Measurements from ENCODE around the gene CHEK2.
"Not testable (repeated sequence)": the region's sequence is repeated elsewhere in the genome, so short reads cannot be mapped to it uniquely, and the experiment has no call there.

The CHEK2 gene

GRCh38 chr22:28771195-28771791, 29.7 kb upstream of the CHEK2 start:
- peaks cover 4% of the 10 kb centered on the region in 2 donors for H3K36me3 ChIP-seq (ENCODE audit: control insufficient read depth in 2 of 2, insufficient read depth in 2 of 2, low read length in 2 of 2)
- no peak overlapping the region for H3K27ac ChIP-seq (ENCODE audit: low read depth in 2 of 2, low read length in 2 of 2)
- H3K4me1 ChIP-seq (ENCODE audit: control insufficient read depth in 2 of 2, insufficient read depth in 2 of 2, low read length in 2 of 2): peaks cover 3 to 12% of the 10 kb centered on the region in 2 donors
- no peaks in the 10 kb centered on the region for H3K9me3 ChIP-seq (ENCODE audit: control insufficient read depth in 2 of 2, low read length in 2 of 2)
- no peak overlapping the region for H3K4me3 ChIP-seq (ENCODE audit: low read length in 2 of 2)
- no peaks in the 10 kb centered on the region for H3K27me3 ChIP-seq (ENCODE audit: control insufficient read depth in 2 of 2, insufficient read depth in 2 of 2, low read length in 2 of 2)
- no peak overlapping the region for H3K9ac ChIP-seq (ENCODE audit: low read depth in 1 of 2, low read length in 2 of 2)

GRCh38 chr22:28769394-28770085, 27.9 kb upstream of the CHEK2 start:
- Histone ChIP-seq H3K27ac (ENCODE audit: low read depth in 2 of 2, low read length in 2 of 2) (no peak overlapping the region), H3K4me3 (ENCODE audit: low read length in 2 of 2) (no peak overlapping the region), H3K36me3 (ENCODE audit: control insufficient read depth in 2 of 2, insufficient read depth in 2 of 2, low read length in 2 of 2) (no peaks in the 10 kb centered on the region), H3K9me3 (ENCODE audit: control insufficient read depth in 2 of 2, low read length in 2 of 2) (no peaks in the 10 kb centered on the region), H3K4me1 (ENCODE audit: control insufficient read depth in 2 of 2, insufficient read depth in 2 of 2, low read length in 2 of 2) (peaks cover 3 to 9% of the 10 kb centered on the region in 2 donors), H3K27me3 (ENCODE audit: control insufficient read depth in 2 of 2, insufficient read depth in 2 of 2, low read length in 2 of 2) (no peaks in the 10 kb centered on the region), H3K9ac (ENCODE audit: low read depth in 1 of 2, low read length in 2 of 2) (no peak overlapping the region)

GRCh38 chr22:28768701-28769393, 27.2 kb upstream of the CHEK2 start:
- H3K4me3 ChIP-seq (ENCODE audit: low read length in 2 of 2): no peak overlapping the region
- no peaks in the 10 kb centered on the region for H3K27me3 ChIP-seq (ENCODE audit: control insufficient read depth in 2 of 2, insufficient read depth in 2 of 2, low read length in 2 of 2)
- no peak overlapping the region for H3K27ac ChIP-seq (ENCODE audit: low read depth in 2 of 2, low read length in 2 of 2)
- H3K36me3 ChIP-seq (ENCODE audit: control insufficient read depth in 2 of 2, insufficient read depth in 2 of 2, low read length in 2 of 2): no peaks in the 10 kb centered on the region
- H3K9me3 ChIP-seq (ENCODE audit: control insufficient read depth in 2 of 2, low read length in 2 of 2): no peaks in the 10 kb centered on the region
- H3K9ac ChIP-seq (ENCODE audit: low read depth in 1 of 2, low read length in 2 of 2): no peak overlapping the region
- H3K4me1 ChIP-seq (ENCODE audit: control insufficient read depth in 2 of 2, insufficient read depth in 2 of 2, low read length in 2 of 2): peaks cover 3 to 5% of the 10 kb centered on the region in 2 donors

GRCh38 chr22:28766628-28767027, 25.0 kb upstream of the CHEK2 start:
- Histone ChIP-seq H3K9me3 (ENCODE audit: control insufficient read depth in 2 of 2, low read length in 2 of 2) (no peaks in the 10 kb centered on the region), H3K27me3 (ENCODE audit: control insufficient read depth in 2 of 2, insufficient read depth in 2 of 2, low read length in 2 of 2) (no peaks in the 10 kb centered on the region), H3K4me1 (ENCODE audit: control insufficient read depth in 2 of 2, insufficient read depth in 2 of 2, low read length in 2 of 2) (no peaks in the 10 kb centered on the region), H3K9ac (ENCODE audit: low read depth in 1 of 2, low read length in 2 of 2) (no peak overlapping the region), H3K27ac (ENCODE audit: low read depth in 2 of 2, low read length in 2 of 2) (no peak overlapping the region), H3K4me3 (ENCODE audit: low read length in 2 of 2) (no peak overlapping the region), H3K36me3 (ENCODE audit: control insufficient read depth in 2 of 2, insufficient read depth in 2 of 2, low read length in 2 of 2) (no peaks in the 10 kb centered on the region)

- H3K27ac ChIP-seq (ENCODE audit: low read depth in 2 of 2, low read length in 2 of 2); H3K9ac ChIP-seq (ENCODE audit: low read depth in 1 of 2, low read length in 2 of 2); H3K4me1 ChIP-seq (ENCODE audit: control insufficient read depth in 2 of 2, insufficient read depth in 2 of 2, low read length in 2 of 2); H3K36me3 ChIP-seq (ENCODE audit: control insufficient read depth in 2 of 2, insufficient read depth in 2 of 2, low read length in 2 of 2); H3K9me3 ChIP-seq (ENCODE audit: control insufficient read depth in 2 of 2, low read length in 2 of 2); H3K27me3 ChIP-seq (ENCODE audit: control insufficient read depth in 2 of 2, insufficient read depth in 2 of 2, low read length in 2 of 2); H3K4me3 ChIP-seq (ENCODE audit: low read length in 2 of 2): not testable (repeated sequence)
These were observed 20.4 kb upstream of the CHEK2 start for GRCh38 chr22:28762000-28762399.

- H3K4me1 ChIP-seq (ENCODE audit: control insufficient read depth in 2 of 2, insufficient read depth in 2 of 2, low read length in 2 of 2): no peaks in the 10 kb centered on the region
- no peak overlapping the region for H3K9ac ChIP-seq (ENCODE audit: low read depth in 1 of 2, low read length in 2 of 2)
- H3K4me3 ChIP-seq (ENCODE audit: low read length in 2 of 2): no peak overlapping the region
- no peaks in the 10 kb centered on the region for H3K36me3 ChIP-seq (ENCODE audit: control insufficient read depth in 2 of 2, insufficient read depth in 2 of 2, low read length in 2 of 2)
- H3K27me3 ChIP-seq (ENCODE audit: control insufficient read depth in 2 of 2, insufficient read depth in 2 of 2, low read length in 2 of 2): no peaks in the 10 kb centered on the region
- no peaks in the 10 kb centered on the region for H3K9me3 ChIP-seq (ENCODE audit: control insufficient read depth in 2 of 2, low read length in 2 of 2)
- H3K27ac ChIP-seq (ENCODE audit: low read depth in 2 of 2, low read length in 2 of 2): no peak overlapping the region
These were observed 19.8 kb upstream of the CHEK2 start for GRCh38 chr22:28761449-28761755.

GRCh38 chr22:28759861-28760560, 18.4 kb upstream of the CHEK2 start:
- no peaks in the 10 kb centered on the region for H3K9me3 ChIP-seq (ENCODE audit: control insufficient read depth in 2 of 2, low read length in 2 of 2)
- no peaks in the 10 kb centered on the region for H3K36me3 ChIP-seq (ENCODE audit: control insufficient read depth in 2 of 2, insufficient read depth in 2 of 2, low read length in 2 of 2)
- H3K27ac ChIP-seq (ENCODE audit: low read depth in 2 of 2, low read length in 2 of 2): no peak overlapping the region
- no peaks in the 10 kb centered on the region for H3K27me3 ChIP-seq (ENCODE audit: control insufficient read depth in 2 of 2, insufficient read depth in 2 of 2, low read length in 2 of 2)
- no peaks in the 10 kb centered on the region for H3K4me1 ChIP-seq (ENCODE audit: control insufficient read depth in 2 of 2, insufficient read depth in 2 of 2, low read length in 2 of 2)
- H3K4me3 ChIP-seq (ENCODE audit: low read length in 2 of 2): no peak overlapping the region
- H3K9ac ChIP-seq (ENCODE audit: low read depth in 1 of 2, low read length in 2 of 2): no peak overlapping the region

- not testable (repeated sequence) for H3K4me3 ChIP-seq (ENCODE audit: low read length in 2 of 2); H3K27ac ChIP-seq (ENCODE audit: low read depth in 2 of 2, low read length in 2 of 2); H3K27me3 ChIP-seq (ENCODE audit: control insufficient read depth in 2 of 2, insufficient read depth in 2 of 2, low read length in 2 of 2); H3K9ac ChIP-seq (ENCODE audit: low read depth in 1 of 2, low read length in 2 of 2); H3K9me3 ChIP-seq (ENCODE audit: control insufficient read depth in 2 of 2, low read length in 2 of 2); H3K4me1 ChIP-seq (ENCODE audit: control insufficient read depth in 2 of 2, insufficient read depth in 2 of 2, low read length in 2 of 2); H3K36me3 ChIP-seq (ENCODE audit: control insufficient read depth in 2 of 2, insufficient read depth in 2 of 2, low read length in 2 of 2)
These were observed 12.9 kb upstream of the CHEK2 start for GRCh38 chr22:28754512-28754911.

- no peak overlapping the region for H3K4me3 ChIP-seq (ENCODE audit: low read length in 2 of 2)
- H3K27ac ChIP-seq (ENCODE audit: low read depth in 2 of 2, low read length in 2 of 2): no peak overlapping the region
- no peaks in the 10 kb centered on the region for H3K9me3 ChIP-seq (ENCODE audit: control insufficient read depth in 2 of 2, low read length in 2 of 2)
- H3K36me3 ChIP-seq (ENCODE audit: control insufficient read depth in 2 of 2, insufficient read depth in 2 of 2, low read length in 2 of 2): peaks cover 14% of the 10 kb centered on the region in 2 donors
- H3K27me3 ChIP-seq (ENCODE audit: control insufficient read depth in 2 of 2, insufficient read depth in 2 of 2, low read length in 2 of 2): no peaks in the 10 kb centered on the region
- no peaks in the 10 kb centered on the region for H3K4me1 ChIP-seq (ENCODE audit: control insufficient read depth in 2 of 2, insufficient read depth in 2 of 2, low read length in 2 of 2)
- H3K9ac ChIP-seq (ENCODE audit: low read depth in 1 of 2, low read length in 2 of 2): no peak overlapping the region
These were observed 8.9 kb upstream of the CHEK2 start for GRCh38 chr22:28750471-28750881.

GRCh38 chr22:28743852-28744251, 2.2 kb upstream of the CHEK2 start:
- no peaks in the 10 kb centered on the region for H3K27me3 ChIP-seq (ENCODE audit: control insufficient read depth in 2 of 2, insufficient read depth in 2 of 2, low read length in 2 of 2)
- H3K27ac ChIP-seq (ENCODE audit: low read depth in 2 of 2, low read length in 2 of 2): no peak overlapping the region

More at GRCh38 chr22:28743852-28744251, 2.2 kb upstream of the CHEK2 start:
- Histone ChIP-seq H3K36me3 (ENCODE audit: control insufficient read depth in 2 of 2, insufficient read depth in 2 of 2, low read length in 2 of 2) (peaks cover 21 to 27% of the 10 kb centered on the region in 2 donors), H3K4me1 (ENCODE audit: control insufficient read depth in 2 of 2, insufficient read depth in 2 of 2, low read length in 2 of 2) (peaks cover 9% of the 10 kb centered on the region in 2 donors), H3K9me3 (ENCODE audit: control insufficient read depth in 2 of 2, low read length in 2 of 2) (no peaks in the 10 kb centered on the region), H3K9ac (ENCODE audit: low read depth in 1 of 2, low read length in 2 of 2) (no peak overlapping the region), H3K4me3 (ENCODE audit: low read length in 2 of 2) (no peak overlapping the region)

Measured in mucosa of rectum (tissue), 2 donors.